Kidney (tissue), 22 donors: ENCODE measurements around the gene PDC. TPM values are rescaled to one million over a fixed set of nuclear protein-coding genes. Genes with fewer than 3 reads are reported as not detected.

Source experiments
- DNase-seq, 5 donors: peaks; one replicate each; pipeline ENCODE4 v3.0.0-alpha.2; 2013 to 2020
- FAIRE-seq: peaks from 2 replicates; lab custom pipeline; 2012; peaks lifted over from hg19 to GRCh38; lab: Jason Lieb, UNC
- H3K27ac ChIP-seq, 2 donors: one replicate each; pipeline ENCODE4 v1.7.0; 2013; ENCODE audit warnings: low read depth in 2 of 2, low read length in 2 of 2, inconsistent platforms in 1 of 2
- H3K27me3 ChIP-seq: one replicate; pipeline ENCODE4 v1.7.1; 2013; ENCODE audit warnings: low read length, inconsistent platforms; ENCODE audit not compliant: control insufficient read depth, insufficient read depth
- H3K36me3 ChIP-seq, 3 donors: one replicate each; pipeline versions ENCODE4 v1.7.0 to v1.7.1; 2013; ENCODE audit warnings: low read length in 3 of 3, control low read depth in 1 of 3, inconsistent platforms in 1 of 3; ENCODE audit not compliant: insufficient read depth in 3 of 3, control insufficient read depth in 2 of 3
- H3K4me1 ChIP-seq, 3 donors: one replicate each; pipeline versions ENCODE4 v1.7.0 to v1.7.1; 2013; ENCODE audit warnings: low read length in 3 of 3, inconsistent platforms in 1 of 3, low read depth in 1 of 3; ENCODE audit not compliant: control insufficient read depth in 2 of 3, insufficient read depth in 2 of 3
- H3K4me3 ChIP-seq, 3 donors: one replicate each; pipeline versions ENCODE4 v1.7.0 to v1.8.1; 2013; ENCODE audit warnings: low read length in 3 of 3, control low read depth in 1 of 3, inconsistent platforms in 1 of 3
- H3K9ac ChIP-seq, 3 donors: one replicate each; pipeline versions ENCODE4 v1.7.0 to v1.7.1; 2013; ENCODE audit warnings: low read length in 3 of 3, control low read depth in 1 of 3, inconsistent platforms in 1 of 3
- H3K9me3 ChIP-seq, 3 donors: one replicate each; pipeline versions ENCODE4 v1.7.0 to v1.7.1; 2013; ENCODE audit warnings: low read length in 3 of 3, control low read depth in 1 of 3, inconsistent platforms in 1 of 3; ENCODE audit not compliant: control insufficient read depth in 2 of 3, insufficient read depth in 1 of 3
- CTCF ChIP-seq: IDR thresholded peaks from 3 replicates; pipeline ENCODE4 v1.5.1; 2012; ENCODE audit warnings: mild to moderate bottlenecking, moderate library complexity, borderline replicate concordance; ENCODE audit not compliant: insufficient read depth; ENCODE audit errors: extremely low read depth
- intact Hi-C: fragments of 100-400 bp; cut with DNase I; formaldehyde crosslinking; loops from one replicate; pipeline ENCODE4 v1.11.1; 2022
- long read RNA-seq, 10 donors: library from polyadenylated mRNA in 1 of 10; unstranded in 1 of 10; transcript quantifications; one replicate each; pipeline ENCODE4 v2.0.0 and lab custom pipeline, GENCODE V29; 2021 to 2026
- polyA plus RNA-seq: library from polyadenylated mRNA; stranded (reverse); fragments of 350-450 nt; fragmentation: Illumina TruSeq; extraction: RNeasy Lipid Tissue Mini Kit (QIAGEN cat#74804); gene quantifications from one replicate; pipeline ENCODE4 v1.2.3, GENCODE V29; 2014; ENCODE audit warnings: low read depth, low replicate concordance; ENCODE audit not compliant: insufficient read depth
- total RNA-seq: library from RNA; stranded (reverse); fragmentation: NEBNext Ultra II Directional; extraction: Animal tissue kit (Norgen Biotek cat#: 25700); gene quantifications from one replicate; pipeline ENCODE4 v1.2.1, GENCODE V29; 2021
- donor health status: control.
- donor health status: control.
- donor health status: control.
- donor health status: control.
- donor health status: control.
- donor health status: DM: yes; HTN: yes; CAD: no.
- donor health status: Normal renal cell carcinoma (clear cell type).

Gene PDC
- total RNA-seq (not detected), polyA plus RNA-seq (not detected)
- long read RNA-seq, donor 1 = 0 reads
- long read RNA-seq, donor 2 = 0 reads
- long read RNA-seq, donor 3 = 0 reads
- long read RNA-seq, donor 4 = 0 reads
- long read RNA-seq, donor 5 = 0 reads
- long read RNA-seq, donor 6 = 0 reads
- long read RNA-seq, donor 7 = 0 reads
- long read RNA-seq, donor 8 = 0 reads
- long read RNA-seq, donor 9 = 0 reads
- long read RNA-seq, donor 10 = 0 reads

DNA sequence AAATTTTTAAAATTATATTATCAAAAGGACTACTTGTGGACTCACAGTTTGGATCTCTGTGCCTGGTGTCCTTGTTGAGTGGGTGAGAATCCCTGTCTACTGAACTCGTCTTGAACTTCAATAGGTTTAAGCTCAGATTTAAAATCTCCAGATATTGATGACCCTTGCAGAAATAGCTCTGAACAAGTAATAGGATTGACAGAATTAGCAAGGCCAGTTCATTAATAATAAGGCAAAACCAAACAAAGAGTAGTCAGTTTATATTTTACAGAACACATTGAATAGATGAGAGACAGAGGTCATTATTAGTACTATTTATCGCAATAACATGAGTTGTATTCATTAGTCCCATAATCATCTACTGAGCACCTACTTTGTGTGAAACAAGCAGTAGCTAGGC lies at the start of gene PDC:
Gene PDC (minus strand): TSS at position 101 of the 400 bp plus-strand sequence. CDS start 11,655 bp downstream, outside the sequence.
- FAIRE-seq (no peak), DNase-seq (no peak)
- no peak within 1 kb of the TSS for H3K9ac ChIP-seq
- no peak within 1 kb of the TSS for H3K27ac ChIP-seq
- H3K4me1 ChIP-seq = no peaks in the 10 kb centered on the region
- no peak within 1 kb of the TSS for H3K4me3 ChIP-seq
- H3K27me3 ChIP-seq = no peaks in the 10 kb centered on the region
- no peaks in the 10 kb centered on the region for H3K36me3 ChIP-seq
- TF ChIP-seq CTCF = no peak
- no peaks in the 10 kb centered on the region for H3K9me3 ChIP-seq
- intact Hi-C loops = no loop called here

DNA sequence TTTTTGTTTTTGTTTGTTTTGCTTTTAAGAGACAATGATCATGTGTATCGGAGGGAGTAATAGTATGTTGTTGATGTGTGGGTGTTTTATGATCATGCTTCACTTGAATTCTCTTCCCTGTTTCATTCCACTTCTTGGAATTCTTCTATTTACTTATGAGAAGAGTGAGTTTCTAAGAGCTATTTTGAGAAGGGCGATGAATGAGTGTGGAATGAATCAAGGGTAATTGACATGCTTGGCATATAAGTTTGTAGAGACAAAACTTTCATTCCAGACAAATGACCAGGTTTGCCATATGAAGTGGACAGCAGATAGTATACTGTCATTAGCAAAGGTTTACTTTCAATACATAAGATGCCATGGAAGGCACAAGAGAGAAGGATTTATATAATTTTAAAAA lies 42.3 kb upstream of the PDC start:
- Histone ChIP-seq H3K9me3 (peaks cover 0 to 8% (median 0%) of the 10 kb centered on the region in 3 donors), H3K9ac (no peak overlapping the region), H3K27me3 (no peaks in the 10 kb centered on the region), H3K27ac (no peak overlapping the region), H3K36me3 (no peaks in the 10 kb centered on the region), H3K4me3 (no peak overlapping the region), H3K4me1 (no peaks in the 10 kb centered on the region)
- no peak for TF ChIP-seq CTCF
- FAIRE-seq (no peak), DNase-seq (no peak)
- intact Hi-C loops = no loop called here

DNA sequence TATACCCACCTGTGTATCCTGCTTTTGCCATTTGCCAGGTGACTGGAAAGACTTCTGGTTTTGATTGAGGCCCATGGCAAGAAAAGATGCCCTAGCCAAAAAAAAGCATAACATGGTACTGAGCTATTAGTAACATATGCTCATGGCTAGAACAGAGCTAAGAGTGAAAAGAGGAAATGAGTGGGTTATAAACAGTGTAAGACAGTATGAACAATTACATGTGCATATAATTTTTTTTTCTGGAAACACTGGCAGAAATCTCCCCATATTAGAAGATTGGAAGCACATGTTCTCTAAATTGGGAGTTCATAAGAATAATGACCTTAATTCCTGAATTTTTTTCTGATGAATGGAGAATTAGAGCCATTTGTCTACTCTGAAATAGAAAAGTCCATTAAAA lies 41.2 kb upstream of the PDC start:
- no peak for TF ChIP-seq CTCF
- intact Hi-C loops = no loop called here
- FAIRE-seq (no peak), DNase-seq (no peak)
- H3K4me3 ChIP-seq = no peak overlapping the region
- H3K36me3 ChIP-seq = no peaks in the 10 kb centered on the region
- H3K9me3 ChIP-seq = peaks cover 0 to 8% (median 0%) of the 10 kb centered on the region in 3 donors
- no peaks in the 10 kb centered on the region for H3K4me1 ChIP-seq
- no peak overlapping the region for H3K9ac ChIP-seq
- H3K27me3 ChIP-seq = no peaks in the 10 kb centered on the region
- H3K27ac ChIP-seq = no peak overlapping the region
